Measurements from ENCODE around the gene NHLRC3.
"Not testable (repeated sequence)": the region's sequence is repeated elsewhere in the genome, so short reads cannot be mapped to it uniquely, and the experiment has no call there.

The NHLRC3 gene

GRCh38 chr13:39037880-39038568, at the start of gene NHLRC3, which contains the start of gene PROSER1:
NHLRC3 (plus strand) TSS chr13:39038456; CDS start chr13:39038640, 184 bp downstream.
PROSER1 (minus strand) TSS chr13:39038089; CDS start chr13:39037242, 847 bp downstream.
- DNase-seq (ENCODE audit: low read depth): peak; percentile 88

GRCh38 chr13:38990693-38991092, 47.6 kb upstream of the NHLRC3 start, which contains the start of gene STOML3:
STOML3 (minus strand) TSS chr13:38990831; CDS start chr13:38990721, 110 bp downstream.
- no peak for DNase-seq (ENCODE audit: low read depth)

GRCh38 chr13:38993381-38993780, 44.9 kb upstream of the NHLRC3 start:
- no peak for DNase-seq (ENCODE audit: low read depth)

- DNase-seq (ENCODE audit: low read depth): no peak
These were observed 39.5 kb upstream of the NHLRC3 start for GRCh38 chr13:38998739-38999138.

- DNase-seq (ENCODE audit: low read depth): not testable (repeated sequence)
These were observed 31.7 kb upstream of the NHLRC3 start for GRCh38 chr13:39006371-39007111.

GRCh38 chr13:39012608-39013007, 25.6 kb upstream of the NHLRC3 start:
- no peak for DNase-seq (ENCODE audit: low read depth)

GRCh38 chr13:39013462-39013861, 24.8 kb upstream of the NHLRC3 start:
- DNase-seq (ENCODE audit: low read depth): no peak

GRCh38 chr13:39016087-39016486, 22.2 kb upstream of the NHLRC3 start:
- no peak for DNase-seq (ENCODE audit: low read depth)

GRCh38 chr13:39016787-39017186, 21.5 kb upstream of the NHLRC3 start:
- DNase-seq (ENCODE audit: low read depth): peak; percentile 40

- no peak for DNase-seq (ENCODE audit: low read depth)
These were observed 17.3 kb upstream of the NHLRC3 start for GRCh38 chr13:39020853-39021462.

GRCh38 chr13:39023316-39023715, 14.9 kb upstream of the NHLRC3 start:
- no peak for DNase-seq (ENCODE audit: low read depth)

- no peak for DNase-seq (ENCODE audit: low read depth)
These were observed 14.5 kb upstream of the NHLRC3 start for GRCh38 chr13:39023761-39024160.

GRCh38 chr13:39025433-39025839, 12.8 kb upstream of the NHLRC3 start:
- no peak for DNase-seq (ENCODE audit: low read depth)

GRCh38 chr13:39032150-39032549, 6.1 kb upstream of the NHLRC3 start:
- no peak for DNase-seq (ENCODE audit: low read depth)

- DNase-seq (ENCODE audit: low read depth): no peak
These were observed 4.2 kb upstream of the NHLRC3 start for GRCh38 chr13:39034085-39034484.

- DNase-seq (ENCODE audit: low read depth): no peak
These were observed 3.1 kb upstream of the NHLRC3 start for GRCh38 chr13:39035204-39035603.

GRCh38 chr13:39035799-39036198, 2.5 kb upstream of the NHLRC3 start:
- no peak for DNase-seq (ENCODE audit: low read depth)

- DNase-seq (ENCODE audit: low read depth): peak; percentile 50
These were observed 2.0 kb upstream of the NHLRC3 start for GRCh38 chr13:39036212-39036611.

- DNase-seq (ENCODE audit: low read depth): peak; percentile 25
These were observed 811 bp upstream of the NHLRC3 start for GRCh38 chr13:39037410-39037879.

- peak; percentile 50 for DNase-seq (ENCODE audit: low read depth)
These were observed 344 bp downstream of the NHLRC3 start for GRCh38 chr13:39038569-39039030.

GRCh38 chr13:39039041-39039440, 785 bp downstream of the NHLRC3 start:
- DNase-seq (ENCODE audit: low read depth): peak; percentile 18

- no peak for DNase-seq (ENCODE audit: low read depth)
These were observed 1.9 kb downstream of the NHLRC3 start for GRCh38 chr13:39040206-39040605.

- no peak for DNase-seq (ENCODE audit: low read depth)
These were observed 6.3 kb downstream of the NHLRC3 start for GRCh38 chr13:39044536-39044935.
